GM23338 (cell line): ENCODE results near the gene ZNFX1. TPM values are rescaled to one million over a fixed set of nuclear protein-coding genes. Genes with fewer than 3 reads are reported as not detected.

Source experiments
- ATAC-seq: fragments of 200-7000 bp; cut with Tn5 transposase; 3 replicates; pipeline ENCODE4 v1.9.1; 2020
- DNase-seq: peaks from one replicate; pipeline ENCODE4 v3.0.0-alpha.2; 2015; ENCODE audit warnings: low spot score
- H2AFZ ChIP-seq: fragments of 200-600 bp; sonication (generic); 2 replicates; pipeline ENCODE4 v1.8.0; 2016; ENCODE audit warnings: antibody characterized with exemption, mild to moderate bottlenecking, moderate library complexity
- H3F3A ChIP-seq: fragments of 200-600 bp; sonication (generic); replicated peaks from 2 replicates; pipeline ENCODE4 v1.8.0; 2017; ENCODE audit warnings: antibody characterized with exemption, mixed run types, low read depth
- H3K27ac ChIP-seq: fragments of 200-600 bp; sonication (generic); 2 replicates; pipeline ENCODE4 v1.6.1; 2016; ENCODE audit warnings: low read depth
- H3K27me3 ChIP-seq: fragments of 200-600 bp; sonication (generic); 2 replicates; pipeline ENCODE4 v1.8.0; 2016; ENCODE audit warnings: mild to moderate bottlenecking, mixed run types, moderate library complexity; ENCODE audit not compliant: insufficient read depth
- H3K36me3 ChIP-seq: fragments of 200-600 bp; sonication (generic); 2 replicates; pipeline ENCODE4 v1.8.0; 2016; ENCODE audit warnings: mild to moderate bottlenecking; ENCODE audit not compliant: insufficient read depth
- H3K4me1 ChIP-seq: fragments of 200-600 bp; sonication (generic); 2 replicates; pipeline ENCODE4 v1.8.0; 2016; ENCODE audit warnings: mild to moderate bottlenecking, moderate library complexity; ENCODE audit not compliant: insufficient read depth
- H3K4me2 ChIP-seq: fragments of 200-600 bp; sonication (generic); 2 replicates; pipeline ENCODE4 v1.7.1; 2017; ENCODE audit warnings: mixed run types
- H3K4me3 ChIP-seq: fragments of 200-600 bp; sonication (generic); 2 replicates; pipeline ENCODE4 v1.6.1; 2016; ENCODE audit warnings: mixed run types
- H3K79me2 ChIP-seq: fragments of 200-600 bp; sonication (generic); replicated peaks from 2 replicates; pipeline ENCODE4 v1.8.0; 2017; ENCODE audit warnings: mild to moderate bottlenecking; ENCODE audit not compliant: insufficient read depth
- H3K9me2 ChIP-seq: fragments of 200-600 bp; sonication (generic); 2 replicates; pipeline ENCODE4 v1.8.0; 2017; ENCODE audit not compliant: insufficient read depth
- H4K20me1 ChIP-seq: fragments of 200-600 bp; sonication (generic); replicated peaks from 2 replicates; pipeline ENCODE4 v1.8.0; 2017; ENCODE audit warnings: mild to moderate bottlenecking; ENCODE audit not compliant: insufficient read depth
- H3K27ac Mint-ChIP-seq: 2 replicates; pipeline ENCODE4 v1.8.0; 2020; ENCODE audit warnings: inconsistent platforms, mild to moderate bottlenecking, moderate library complexity, mixed read lengths
- H3K27me3 Mint-ChIP-seq: 3 replicates; pipeline ENCODE4 v1.8.0; 2022; ENCODE audit warnings: low read depth, mild to moderate bottlenecking, moderate library complexity, mixed read lengths, inconsistent platforms; ENCODE audit not compliant: insufficient read depth, poor library complexity
- H3K36me3 Mint-ChIP-seq: 3 replicates; pipeline ENCODE4 v1.8.0; 2021; ENCODE audit warnings: low read depth, mild to moderate bottlenecking, inconsistent platforms, moderate library complexity, mixed read lengths
- H3K4me1 Mint-ChIP-seq: 3 replicates; pipeline ENCODE4 v1.8.0; 2020; ENCODE audit warnings: mild to moderate bottlenecking, inconsistent platforms, mixed read lengths
- H3K4me3 Mint-ChIP-seq: 3 replicates; pipeline ENCODE4 v1.8.0; 2021; ENCODE audit warnings: moderate library complexity, mild to moderate bottlenecking, inconsistent platforms, mixed read lengths
- H3K9me3 Mint-ChIP-seq: 3 replicates; pipeline ENCODE4 v1.8.0; 2020; ENCODE audit warnings: moderate library complexity, mild to moderate bottlenecking, inconsistent platforms, mixed read lengths
- CREB1 ChIP-seq: fragments of 250-450 bp; sonication (Bioruptor Pico); IDR thresholded peaks from 2 replicates; pipeline ENCODE4 v1.5.0; 2020; ENCODE audit warnings: low read depth, mild to moderate bottlenecking, moderate library complexity
- EZH2 ChIP-seq: fragments of 200-600 bp; sonication (generic); IDR thresholded peaks from one replicate; pipeline ENCODE4 v1.8.0; 2017; ENCODE audit warnings: antibody characterized with exemption, mild to moderate bottlenecking, low read depth; ENCODE audit not compliant: unreplicated experiment
- EZH2phosphoT487 ChIP-seq: fragments of 200-600 bp; sonication (generic); IDR thresholded peaks from one replicate; pipeline ENCODE4 v1.8.1; 2018; ENCODE audit warnings: antibody characterized with exemption; ENCODE audit not compliant: unreplicated experiment
- JUNB ChIP-seq: IDR thresholded peaks from one replicate; pipeline ENCODE4 v1.6.1; 2016; ENCODE audit warnings: antibody characterized with exemption; ENCODE audit not compliant: unreplicated experiment
- REST ChIP-seq: IDR thresholded peaks from one replicate; pipeline ENCODE4 v1.6.1; 2018; ENCODE audit warnings: antibody characterized with exemption; ENCODE audit not compliant: unreplicated experiment
- ZNF114 ChIP-seq: fragments of 250-450 bp; sonication (Bioruptor Pico); IDR thresholded peaks from 2 replicates; pipeline ENCODE4 v1.5.0; 2020; ENCODE audit warnings: mild to moderate bottlenecking, moderate library complexity
- ZNF462 ChIP-seq: fragments of 250-450 bp; sonication (Bioruptor Pico); IDR thresholded peaks from 2 replicates; pipeline ENCODE4 v1.5.0; 2020; ENCODE audit warnings: mild to moderate bottlenecking, moderate library complexity
- polyA plus RNA-seq: library from polyadenylated mRNA; unstranded; fragments of >200 nt; fragmentation: Nextera tagmentation; extraction: Ambion mirVana; gene quantifications from 2 replicates; pipeline ENCODE4 v1.2.1, GENCODE V29; 2016
- total RNA-seq: library from RNA; depleted of rRNA; stranded (reverse); fragments of >200 nt; shearing (Covaris generic); gene quantifications from 2 replicates; pipeline ENCODE4 v1.2.3, GENCODE V29; 2014
- TF ChIP-seq, protein P1 (sequence below): IDR thresholded peaks from 2 replicates; pipeline ENCODE4 v1.6.1; 2016; ENCODE audit warnings: antibody characterized with exemption
- TF ChIP-seq, protein P2 (sequence below), 2 experiments: fragments of 200-600 bp in 1 of 2; sonication (generic) in 1 of 2; conservative IDR thresholded peaks; 2 replicates each; pipeline versions ENCODE4 v1.5.1 to v1.6.1; 2016 to 2017; ENCODE audit warnings: antibody characterized with exemption in 2 of 2, low read depth in 2 of 2, mild to moderate bottlenecking in 2 of 2, moderate library complexity in 1 of 2

The ZNFX1 gene
- total and polyA plus RNA-seq, 2 experiments from 2014 or later: 6.1 to 12.1 TPM

DNA sequence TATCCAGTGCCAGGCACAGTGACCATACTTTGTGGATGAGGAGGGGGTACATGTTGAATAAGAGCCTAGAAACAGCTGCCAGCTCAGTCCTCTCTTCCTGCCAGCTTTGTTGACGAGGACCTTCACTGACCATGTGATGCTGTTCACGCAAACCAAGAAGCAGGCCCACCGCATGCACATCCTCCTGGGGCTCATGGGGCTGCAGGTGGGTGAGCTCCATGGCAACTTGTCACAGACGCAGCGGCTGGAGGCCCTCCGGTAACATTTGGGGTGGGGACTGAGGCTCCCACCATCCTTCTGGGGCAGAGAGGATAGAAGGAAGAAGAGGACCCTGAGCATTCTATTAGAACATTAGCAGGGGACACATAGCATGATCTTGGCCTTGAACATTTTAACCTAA is 43.0 kb downstream of the ZNFX1 start:
- H3K79me2 ChIP-seq: no peaks in the 10 kb centered on the region
- H2AFZ ChIP-seq: no peak overlapping the region
- ATAC-seq (no peak), DNase-seq (no peak)
- peaks cover 86% of the 10 kb centered on the region for H3K36me3 Mint-ChIP-seq
- H3K4me3 Mint-ChIP-seq: no peak overlapping the region
- peaks cover 49% of the 10 kb centered on the region for H3K36me3 ChIP-seq
- no peaks in the 10 kb centered on the region for H3K9me3 Mint-ChIP-seq
- no peaks in the 10 kb centered on the region; the same call in 1 of the 2 replicates for H4K20me1 ChIP-seq
- no peaks in the 10 kb centered on the region for H3K27me3 ChIP-seq
- TF ChIP-seq ZNF114 (CRISPR knock-in tag): no peak
- TF ChIP-seq EZH2: no peak
- TF ChIP-seq, protein P1, sequence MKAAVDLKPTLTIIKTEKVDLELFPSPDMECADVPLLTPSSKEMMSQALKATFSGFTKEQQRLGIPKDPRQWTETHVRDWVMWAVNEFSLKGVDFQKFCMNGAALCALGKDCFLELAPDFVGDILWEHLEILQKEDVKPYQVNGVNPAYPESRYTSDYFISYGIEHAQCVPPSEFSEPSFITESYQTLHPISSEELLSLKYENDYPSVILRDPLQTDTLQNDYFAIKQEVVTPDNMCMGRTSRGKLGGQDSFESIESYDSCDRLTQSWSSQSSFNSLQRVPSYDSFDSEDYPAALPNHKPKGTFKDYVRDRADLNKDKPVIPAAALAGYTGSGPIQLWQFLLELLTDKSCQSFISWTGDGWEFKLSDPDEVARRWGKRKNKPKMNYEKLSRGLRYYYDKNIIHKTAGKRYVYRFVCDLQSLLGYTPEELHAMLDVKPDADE: no peak
- no peaks in the 10 kb centered on the region for H3K9me2 ChIP-seq
- no peak overlapping the region for H3K4me3 ChIP-seq
- H3K4me2 ChIP-seq: no peak overlapping the region
- no peaks in the 10 kb centered on the region for H3K4me1 Mint-ChIP-seq
- H3F3A ChIP-seq: peaks cover 3% of the 10 kb centered on the region; the same call in 1 of the 2 replicates
- H3K27me3 Mint-ChIP-seq: no peaks in the 10 kb centered on the region
- no peaks in the 10 kb centered on the region for H3K4me1 ChIP-seq
- no peak overlapping the region for H3K27ac Mint-ChIP-seq
- no peak overlapping the region for H3K27ac ChIP-seq

DNA sequence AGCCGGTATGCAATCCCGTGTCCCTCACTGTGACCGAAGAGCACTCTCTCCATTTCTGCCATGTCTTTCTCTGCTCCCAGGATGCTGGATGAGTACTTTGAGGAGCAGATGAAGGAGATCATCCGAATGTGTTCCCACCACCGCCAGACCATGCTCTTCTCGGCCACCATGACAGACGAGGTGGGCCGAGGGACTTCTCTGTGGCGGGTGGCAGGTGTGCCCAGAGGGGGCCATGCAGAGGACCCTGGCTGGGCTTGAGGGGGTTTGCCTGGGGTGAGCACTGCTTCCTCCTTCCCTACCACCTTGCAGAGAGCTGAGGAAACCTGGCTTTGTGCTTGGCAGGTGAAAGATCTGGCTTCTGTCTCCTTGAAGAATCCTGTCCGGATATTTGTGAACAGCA is 44.6 kb downstream of the ZNFX1 start:
- H3K27ac Mint-ChIP-seq: no peak overlapping the region
- Histone ChIP-seq H3K36me3 (peaks cover 38% of the 10 kb centered on the region), H3K27me3 (no peaks in the 10 kb centered on the region), H3K9me2 (no peaks in the 10 kb centered on the region), H3K4me3 (no peak overlapping the region), H4K20me1 (no peaks in the 10 kb centered on the region; the same call in 1 of the 2 replicates), H3K79me2 (no peaks in the 10 kb centered on the region), H3K4me2 (no peak overlapping the region), H3K4me1 (no peaks in the 10 kb centered on the region), H3F3A (no peaks in the 10 kb centered on the region; the same call in 1 of the 2 replicates), H3K27ac (no peak overlapping the region), H2AFZ (no peak overlapping the region)
- no peaks in the 10 kb centered on the region for H3K9me3 Mint-ChIP-seq
- peaks cover 83% of the 10 kb centered on the region for H3K36me3 Mint-ChIP-seq
- no peaks in the 10 kb centered on the region for H3K4me1 Mint-ChIP-seq
- DNase-seq (no peak), ATAC-seq (no peak)
- H3K27me3 Mint-ChIP-seq: no peaks in the 10 kb centered on the region
- H3K4me3 Mint-ChIP-seq: no peak overlapping the region
- TF ChIP-seq EZH2phosphoT487: no peak
- TF ChIP-seq REST: no peak
- TF ChIP-seq JUNB: no peak
- no peak for TF ChIP-seq CREB1
- TF ChIP-seq, protein P2, sequence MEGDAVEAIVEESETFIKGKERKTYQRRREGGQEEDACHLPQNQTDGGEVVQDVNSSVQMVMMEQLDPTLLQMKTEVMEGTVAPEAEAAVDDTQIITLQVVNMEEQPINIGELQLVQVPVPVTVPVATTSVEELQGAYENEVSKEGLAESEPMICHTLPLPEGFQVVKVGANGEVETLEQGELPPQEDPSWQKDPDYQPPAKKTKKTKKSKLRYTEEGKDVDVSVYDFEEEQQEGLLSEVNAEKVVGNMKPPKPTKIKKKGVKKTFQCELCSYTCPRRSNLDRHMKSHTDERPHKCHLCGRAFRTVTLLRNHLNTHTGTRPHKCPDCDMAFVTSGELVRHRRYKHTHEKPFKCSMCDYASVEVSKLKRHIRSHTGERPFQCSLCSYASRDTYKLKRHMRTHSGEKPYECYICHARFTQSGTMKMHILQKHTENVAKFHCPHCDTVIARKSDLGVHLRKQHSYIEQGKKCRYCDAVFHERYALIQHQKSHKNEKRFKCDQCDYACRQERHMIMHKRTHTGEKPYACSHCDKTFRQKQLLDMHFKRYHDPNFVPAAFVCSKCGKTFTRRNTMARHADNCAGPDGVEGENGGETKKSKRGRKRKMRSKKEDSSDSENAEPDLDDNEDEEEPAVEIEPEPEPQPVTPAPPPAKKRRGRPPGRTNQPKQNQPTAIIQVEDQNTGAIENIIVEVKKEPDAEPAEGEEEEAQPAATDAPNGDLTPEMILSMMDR (conservative IDR thresholded peaks at IDR 0.05; ENCODE audit: low read depth in 2 of 2): no peak
- TF ChIP-seq ZNF462 (CRISPR knock-in tag): no peak
- no peak for TF ChIP-seq ZNF114 (CRISPR knock-in tag)
